ENCODE results near the gene PFN3.

PFN3 gene

DNA sequence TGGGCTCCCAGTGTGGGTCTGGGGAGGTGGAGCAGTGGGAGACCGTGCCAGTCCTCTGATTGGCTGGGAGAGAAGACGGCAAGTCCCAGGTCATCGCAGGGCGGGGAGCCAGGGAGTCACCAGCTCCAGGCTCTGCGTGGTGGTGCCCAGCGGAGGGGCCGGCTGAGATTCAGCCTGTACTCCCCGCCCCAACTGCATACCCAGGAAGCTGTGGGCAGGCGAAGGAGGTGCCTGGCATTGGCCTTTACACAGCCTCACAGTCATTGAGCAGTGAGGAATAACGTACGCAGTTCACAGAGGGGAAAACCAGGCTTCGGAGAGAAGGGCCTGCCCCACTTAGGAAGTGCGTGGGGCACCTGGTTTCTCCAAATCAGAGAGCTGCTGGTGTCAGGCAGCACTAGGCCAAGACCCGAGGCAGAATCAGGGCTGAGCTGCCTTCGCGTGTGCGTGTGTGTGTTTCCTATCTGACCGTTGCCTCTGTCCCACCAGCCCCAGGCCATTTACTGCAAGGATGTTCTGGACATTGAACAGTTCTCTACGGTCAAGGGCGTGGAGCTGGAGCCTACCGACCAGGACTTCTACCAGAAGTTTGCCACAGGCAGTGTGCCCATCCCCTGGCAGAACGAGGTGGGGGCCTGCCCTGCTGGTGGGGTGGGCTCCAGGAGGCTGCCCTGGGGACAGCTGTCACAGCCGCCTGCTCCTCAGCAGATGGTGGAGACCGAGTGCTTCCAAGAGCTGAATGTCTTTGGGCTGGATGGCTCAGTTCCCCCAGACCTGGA, 39.9 kb upstream of the PFN3 start:
- Histone ChIP-seq H3K9ac (no peak overlapping the region), H2AFZ (no peak overlapping the region), H3K9me3 (ENCODE audit: control insufficient read depth, low read length) (no peaks in the 10 kb centered on the region), H3K27me3 (ENCODE audit: control insufficient read depth, insufficient read depth, low read length) (no peaks in the 10 kb centered on the region), H3K27ac (no peak overlapping the region), H3K79me2 (no peaks in the 10 kb centered on the region), H3K4me1 (no peaks in the 10 kb centered on the region), H3K4me2 (ENCODE audit: low read length) (no peak overlapping the region), H3K36me3 (ENCODE audit: control insufficient read depth, insufficient read depth, low read length) (no peaks in the 10 kb centered on the region), H3K4me3 (ENCODE audit: low read depth, low read length) (no peak overlapping the region)
- TF ChIP-seq CTCF (IDR thresholded peaks at IDR 0.05): no peak

- H3K36me3 ChIP-seq (ENCODE audit: control insufficient read depth, insufficient read depth, low read length): no peaks in the 10 kb centered on the region
- no peak for TF ChIP-seq CTCF (IDR thresholded peaks at IDR 0.05)
- H3K4me2 ChIP-seq (ENCODE audit: low read length): no peak overlapping the region
- no peak overlapping the region for H2AFZ ChIP-seq
- no peaks in the 10 kb centered on the region for H3K27me3 ChIP-seq (ENCODE audit: control insufficient read depth, insufficient read depth, low read length)
- no peaks in the 10 kb centered on the region for H3K4me1 ChIP-seq
- H3K9ac ChIP-seq: no peak overlapping the region
- no peak overlapping the region for H3K27ac ChIP-seq
- H3K79me2 ChIP-seq: no peaks in the 10 kb centered on the region
- H3K9me3 ChIP-seq (ENCODE audit: control insufficient read depth, low read length): no peaks in the 10 kb centered on the region
- H3K4me3 ChIP-seq (ENCODE audit: low read depth, low read length): no peak overlapping the region
Measured at GRCh38 chr5:177439518-177440053, 39.1 kb upstream of the PFN3 start.

GRCh38 chr5:177438468-177438867, 38.0 kb upstream of the PFN3 start:
- H3K4me1 ChIP-seq: no peaks in the 10 kb centered on the region
- H3K36me3 ChIP-seq (ENCODE audit: control insufficient read depth, insufficient read depth, low read length): no peaks in the 10 kb centered on the region
- TF ChIP-seq CTCF (IDR thresholded peaks at IDR 0.05): no peak
- no peaks in the 10 kb centered on the region for H3K27me3 ChIP-seq (ENCODE audit: control insufficient read depth, insufficient read depth, low read length)
- H3K27ac ChIP-seq: no peak overlapping the region
- no peak overlapping the region for H3K4me3 ChIP-seq (ENCODE audit: low read depth, low read length)
- H3K9me3 ChIP-seq (ENCODE audit: control insufficient read depth, low read length): no peaks in the 10 kb centered on the region
- H3K9ac ChIP-seq: no peak overlapping the region
- H3K79me2 ChIP-seq: no peaks in the 10 kb centered on the region
- no peak overlapping the region for H3K4me2 ChIP-seq (ENCODE audit: low read length)
- H2AFZ ChIP-seq: no peak overlapping the region

DNA sequence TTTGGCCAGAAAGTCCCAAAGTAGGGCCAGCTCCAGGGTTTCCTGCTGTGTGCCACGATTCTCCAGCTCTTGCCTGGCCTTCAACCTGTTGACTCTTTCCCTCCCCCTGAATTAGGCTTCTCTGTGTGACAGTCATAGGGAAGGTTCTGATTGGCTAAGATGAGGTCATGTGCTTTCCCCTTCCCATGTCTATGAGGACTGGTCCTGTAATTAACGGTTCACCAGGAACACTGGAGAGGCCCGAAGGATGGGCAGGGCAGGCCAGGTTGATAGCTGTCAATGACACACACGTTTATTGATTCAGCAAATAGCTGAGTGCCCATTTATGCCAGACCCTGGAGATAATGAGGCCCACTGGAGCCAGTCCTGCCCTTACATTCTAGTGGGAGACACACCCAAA, 37.2 kb upstream of the PFN3 start:
- TF ChIP-seq CTCF (IDR thresholded peaks at IDR 0.05): no peak
- no peak overlapping the region for H3K4me3 ChIP-seq (ENCODE audit: low read depth, low read length)
- no peaks in the 10 kb centered on the region for H3K36me3 ChIP-seq (ENCODE audit: control insufficient read depth, insufficient read depth, low read length)
- H3K9ac ChIP-seq: no peak overlapping the region
- H3K9me3 ChIP-seq (ENCODE audit: control insufficient read depth, low read length): no peaks in the 10 kb centered on the region
- H3K4me1 ChIP-seq: no peaks in the 10 kb centered on the region
- H3K79me2 ChIP-seq: no peaks in the 10 kb centered on the region
- no peaks in the 10 kb centered on the region for H3K27me3 ChIP-seq (ENCODE audit: control insufficient read depth, insufficient read depth, low read length)
- H2AFZ ChIP-seq: no peak overlapping the region
- no peak overlapping the region for H3K4me2 ChIP-seq (ENCODE audit: low read length)
- H3K27ac ChIP-seq: no peak overlapping the region

Data from parathyroid adenoma (tissue), 2 donors.